Esophagus squamous epithelium (tissue), 4 donors: Measurements from ENCODE around the gene PDCD1LG2.

Source experiments
- CTCF ChIP-seq, 6 experiments: fragments of 450-650 bp in 4 of 6; fragments of 200-600 bp in 2 of 6; sonication (generic) in 2 of 6; IDR thresholded peaks; one replicate each; pipeline ENCODE4 v1.5.1; 2016 to 2019; ENCODE audit warnings: antibody characterized with exemption in 6 of 6, mild to moderate bottlenecking in 4 of 6, moderate library complexity in 4 of 6
- POLR2A ChIP-seq, 4 donors: fragments of 450-650 bp; IDR thresholded peaks; one replicate each; pipeline ENCODE4 v1.6.1; 2017; ENCODE audit warnings: antibody characterized with exemption in 4 of 4, mild to moderate bottlenecking in 4 of 4, moderate library complexity in 3 of 4

- TF ChIP-seq CTCF (IDR thresholded peaks at IDR 0.05) = no peak
- no peak for TF ChIP-seq POLR2A (IDR thresholded peaks at IDR 0.05)
Observed at GRCh38 chr9:5556101-5556705, 45.9 kb downstream of the PDCD1LG2 start.
